Natural killer cell treated with Interleukin-12 subunit alpha and Interleukin-12 subunit beta and Interleukin-15 and Interleukin-18, amount 100 ng/mL, for 72 hours (primary cell): Measurements from ENCODE around the gene HAVCR1. TPM values are rescaled to one million over a fixed set of nuclear protein-coding genes. Genes with fewer than 3 reads are reported as not detected.
A peak's percentile ranks its signal among the peaks of the same experiment; 100 is the strongest.
"Not testable (repeated sequence)": the region's sequence is repeated elsewhere in the genome, so short reads cannot be mapped to it uniquely, and the experiment has no call there.

Source experiments
- ATAC-seq, 2 donors: fragments of 150-1000 bp; cut with Tn5 transposase in 1 of 2; sonication (Bioruptor Pico), chemical (Tn5 transposase) in 1 of 2; 2 replicates each; pipeline ENCODE4 v1.10.0; 2021
- DNase-seq: peaks from one replicate; pipeline ENCODE4 v3.0.0; 2022; ENCODE audit warnings: low spot score
- H3K27ac Mint-ChIP-seq, 2 donors: 1 replicate in 1 of 2; 2 replicates in 1 of 2; pipeline ENCODE4 v1.8.0; 2022; ENCODE audit warnings: mixed read lengths in 2 of 2, mild to moderate bottlenecking in 1 of 2, moderate library complexity in 1 of 2
- H3K27me3 Mint-ChIP-seq, 2 donors: 1 replicate in 1 of 2; 2 replicates in 1 of 2; pipeline ENCODE4 v1.8.0; 2022; ENCODE audit warnings: mixed read lengths in 2 of 2
- H3K36me3 Mint-ChIP-seq: one replicate; pipeline ENCODE4 v1.8.0; 2022; ENCODE audit warnings: mixed read lengths
- H3K4me1 Mint-ChIP-seq, 2 donors: 1 replicate in 1 of 2; 2 replicates in 1 of 2; pipeline ENCODE4 v1.8.0; 2022; ENCODE audit warnings: low read depth in 2 of 2, mixed read lengths in 2 of 2, mild to moderate bottlenecking in 1 of 2
- H3K4me3 Mint-ChIP-seq: one replicate; pipeline ENCODE4 v1.8.0; 2022; ENCODE audit warnings: mixed read lengths
- H3K9me3 Mint-ChIP-seq: 2 replicates; pipeline ENCODE4 v1.8.0; 2022; ENCODE audit warnings: mixed read lengths
- total RNA-seq, 2 donors: library from RNA; stranded (reverse); gene quantifications; one replicate each; pipeline ENCODE4 v1.2.3, GENCODE V29; 2022

HAVCR1 gene
- total RNA-seq, 2 donors from 2014 or later = 23.9 to 26.5 TPM

DNA sequence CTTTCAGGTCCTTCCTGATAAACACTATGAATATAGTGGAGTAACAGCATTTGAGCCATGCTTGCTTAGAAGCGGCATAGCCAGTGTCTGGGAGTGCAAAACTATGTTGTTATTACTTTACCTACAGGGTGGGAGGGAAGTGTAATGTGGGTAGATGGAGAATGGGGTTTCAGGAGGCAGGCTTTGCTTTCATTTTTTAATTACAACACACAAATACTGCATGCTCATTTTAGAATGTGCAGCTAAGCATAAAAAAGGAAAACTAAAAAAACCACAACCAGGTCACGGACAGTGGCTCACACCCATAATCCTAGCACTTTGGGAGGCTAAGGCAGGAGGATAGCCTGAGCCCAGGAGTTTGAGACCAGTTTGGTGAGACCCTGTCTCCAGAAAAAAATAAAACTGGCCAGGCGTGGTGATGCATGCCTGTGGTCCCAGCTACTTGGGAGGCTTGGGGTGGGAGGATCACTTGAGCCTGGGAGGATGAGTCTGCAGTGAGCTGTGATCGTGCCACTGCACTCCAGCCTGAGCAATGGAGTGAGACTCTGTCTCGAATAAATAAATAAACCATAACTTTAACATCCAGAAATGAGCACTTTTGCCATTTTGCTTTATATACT is 20.2 kb downstream of the HAVCR1 start:
- DNase-seq = no peak
- Mint-ChIP-seq H3K4me3 (peak overlapping the region; percentile 43), H3K9me3 (no peaks in the 10 kb centered on the region), H3K27me3 (no peaks in the 10 kb centered on the region), H3K36me3 (peaks cover 4% of the 10 kb centered on the region), H3K4me1 (peaks cover 23 to 30% of the 10 kb centered on the region in 2 donors), H3K27ac (peak overlapping the region; percentile 65 to 91)
- peak; percentile 71 to 72 for ATAC-seq

DNA sequence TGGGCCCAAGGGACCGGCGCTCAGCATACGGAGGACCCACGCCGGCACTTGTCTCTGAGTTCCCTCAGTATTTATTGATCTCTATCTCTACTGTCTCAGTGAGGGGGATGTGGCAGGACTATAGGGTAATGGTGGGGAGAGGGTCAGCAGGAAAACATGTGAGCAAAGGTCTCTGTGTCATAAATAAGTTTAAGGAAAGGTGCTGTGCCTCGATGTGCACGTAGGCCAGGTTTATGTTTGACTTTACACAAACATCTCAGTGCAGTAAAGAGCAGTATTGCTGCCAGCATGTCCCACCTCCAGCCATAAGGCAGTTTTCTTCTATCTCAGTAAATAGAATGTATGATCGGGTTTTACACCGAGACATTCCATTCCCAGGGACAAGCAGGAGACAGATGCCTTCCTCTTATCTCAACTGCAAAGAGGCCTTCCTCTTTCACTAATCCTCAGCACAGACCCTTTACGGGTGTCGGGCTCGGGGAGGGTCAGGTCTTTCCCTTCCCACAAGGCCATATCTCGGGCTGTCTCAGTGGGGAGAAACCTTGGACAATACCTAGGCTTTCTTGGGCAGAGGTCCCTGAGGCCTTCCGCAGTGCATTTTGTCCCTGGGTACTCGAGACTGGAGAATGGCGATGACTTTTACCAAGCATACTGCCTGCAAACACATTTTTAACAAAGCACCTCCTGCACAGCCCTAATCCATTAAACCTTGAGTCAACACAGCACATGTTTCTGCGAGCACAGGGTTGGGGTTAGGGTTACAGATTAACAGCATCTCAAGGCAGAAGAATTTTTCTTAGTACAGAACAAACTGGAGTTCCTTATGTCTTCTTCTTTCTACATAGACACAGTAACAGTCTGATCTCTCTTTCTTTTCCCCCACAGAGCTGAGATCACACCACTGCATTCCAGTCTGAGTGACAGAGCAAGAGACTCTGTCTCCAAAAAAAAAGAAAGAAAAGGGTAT is 24.5 kb downstream of the HAVCR1 start:
- not testable (repeated sequence) for H3K9me3 Mint-ChIP-seq, H3K4me3 Mint-ChIP-seq, H3K36me3 Mint-ChIP-seq, H3K27me3 Mint-ChIP-seq, DNase-seq, ATAC-seq
- peaks cover 55% of the 10 kb centered on the region in 2 donors for H3K4me1 Mint-ChIP-seq
- peak overlapping the region; percentile 91 to 97 for H3K27ac Mint-ChIP-seq

DNA sequence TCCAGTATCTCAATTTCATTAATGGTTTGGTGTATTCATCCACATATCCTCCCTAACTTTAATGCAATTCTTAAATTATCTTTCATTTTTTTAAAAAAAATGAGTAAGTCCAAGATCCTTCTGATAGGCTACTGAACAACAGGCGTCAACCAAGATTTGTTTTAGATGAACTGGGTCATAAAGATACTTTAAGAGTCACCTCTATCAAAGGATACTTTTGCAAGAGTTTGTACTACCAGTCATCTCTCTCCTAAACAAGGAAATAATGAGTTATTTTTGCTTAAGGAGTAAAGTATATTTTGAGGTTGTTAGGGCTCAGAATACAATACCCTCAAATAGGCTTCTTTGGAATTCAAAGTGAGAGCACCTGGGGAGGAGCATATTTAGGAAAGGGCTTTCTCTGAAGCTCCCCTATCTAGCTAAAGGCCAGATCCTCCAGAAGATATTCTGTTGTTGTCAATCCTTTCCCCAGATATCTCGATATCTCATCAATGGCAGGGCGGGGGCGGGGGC is 25.8 kb downstream of the HAVCR1 start:
- ATAC-seq = peak in 1 of 2 donors; percentile 25

DNA sequence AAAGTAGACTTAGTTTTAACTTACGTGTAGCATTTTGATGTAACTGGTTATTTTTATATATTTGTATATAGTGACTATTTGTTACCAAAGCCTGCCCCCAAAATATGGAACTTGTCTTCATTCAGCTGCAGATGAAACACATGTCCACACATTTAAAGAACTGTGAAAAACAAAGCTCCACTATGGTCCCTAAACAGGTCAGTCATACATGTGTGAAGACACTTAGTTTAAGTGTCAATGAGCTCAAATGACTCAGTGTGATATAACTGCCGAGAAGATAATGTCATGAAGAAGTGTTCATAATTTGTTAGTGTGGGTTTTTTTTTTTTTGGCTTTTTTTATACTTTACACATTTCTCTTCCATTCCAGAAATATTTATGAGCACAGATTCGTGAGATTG is 28.2 kb downstream of the HAVCR1 start:
- no peaks in the 10 kb centered on the region for H3K9me3 Mint-ChIP-seq
- peaks cover 61 to 62% of the 10 kb centered on the region in 2 donors for H3K4me1 Mint-ChIP-seq
- ATAC-seq (peak; percentile 93 to 94), DNase-seq (peak; percentile 64)
- H3K4me3 Mint-ChIP-seq = peak overlapping the region; percentile 61
- H3K27ac Mint-ChIP-seq = peak overlapping the region; percentile 91 to 97
- H3K36me3 Mint-ChIP-seq = no peaks in the 10 kb centered on the region
- H3K27me3 Mint-ChIP-seq = no peaks in the 10 kb centered on the region

More for the DNA sequence above, 25.8 kb downstream of the HAVCR1 start:
- H3K27me3 Mint-ChIP-seq = no peaks in the 10 kb centered on the region
- DNase-seq = no peak
- no peak overlapping the region for H3K4me3 Mint-ChIP-seq
- H3K36me3 Mint-ChIP-seq = peaks cover 4% of the 10 kb centered on the region
- no peaks in the 10 kb centered on the region for H3K9me3 Mint-ChIP-seq
- peak overlapping the region; percentile 91 to 97 for H3K27ac Mint-ChIP-seq
- H3K4me1 Mint-ChIP-seq = peaks cover 54 to 55% of the 10 kb centered on the region in 2 donors

DNA sequence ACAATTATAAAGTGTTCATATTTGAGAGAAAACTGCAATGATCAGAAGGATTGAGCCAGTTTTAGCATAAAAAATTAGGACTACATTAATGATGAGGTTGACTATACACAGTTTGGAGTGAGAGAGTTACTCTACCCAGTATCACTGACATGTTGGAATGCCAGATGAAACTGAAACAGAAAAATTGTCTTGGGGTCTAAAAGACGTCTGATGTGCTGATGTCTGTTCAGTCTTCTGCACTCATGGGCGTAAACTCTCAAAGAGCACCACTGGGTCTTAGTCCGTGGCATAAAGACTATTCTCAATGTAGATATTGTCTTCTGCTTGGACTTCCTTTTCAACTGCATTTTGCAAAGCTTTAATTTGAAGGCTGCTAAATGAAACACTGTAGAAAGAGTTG is 29.5 kb downstream of the HAVCR1 start:
- no peaks in the 10 kb centered on the region for H3K9me3 Mint-ChIP-seq
- no peaks in the 10 kb centered on the region for H3K27me3 Mint-ChIP-seq
- H3K27ac Mint-ChIP-seq = peak overlapping the region; percentile 91 to 97
- ATAC-seq (no peak), DNase-seq (no peak)
- peaks cover 64 to 68% of the 10 kb centered on the region in 2 donors for H3K4me1 Mint-ChIP-seq
- peak overlapping the region; percentile 61 for H3K4me3 Mint-ChIP-seq
- H3K36me3 Mint-ChIP-seq = peaks cover 8% of the 10 kb centered on the region

DNA sequence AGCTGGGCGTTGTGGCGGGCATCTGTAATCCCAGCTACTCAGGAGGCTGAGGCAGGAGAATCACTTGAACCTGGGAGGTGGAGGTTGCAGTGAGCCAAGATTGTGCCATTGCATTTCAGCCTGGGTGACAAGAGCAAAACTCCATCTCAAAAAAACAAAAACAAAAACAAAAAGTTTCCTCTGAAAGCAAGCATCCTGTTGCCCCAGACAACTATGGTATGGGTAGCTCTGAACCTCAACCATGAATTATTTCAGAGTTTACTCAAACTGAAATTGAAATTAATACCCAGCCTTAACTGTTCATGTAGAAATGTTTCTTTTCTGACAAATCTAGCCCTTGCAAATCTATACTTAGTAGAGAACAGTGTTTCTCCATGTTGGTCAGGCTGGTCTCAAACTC is 31.3 kb downstream of the HAVCR1 start:
- H3K27me3 Mint-ChIP-seq, DNase-seq, H3K9me3 Mint-ChIP-seq, H3K36me3 Mint-ChIP-seq: not testable (repeated sequence)
- peaks cover 66 to 78% of the 10 kb centered on the region in 2 donors for H3K4me1 Mint-ChIP-seq
- peak overlapping the region; percentile 38 for H3K4me3 Mint-ChIP-seq
- peak overlapping the region; percentile 89 to 91 for H3K27ac Mint-ChIP-seq
- ATAC-seq = peak; percentile 50 to 72

DNA sequence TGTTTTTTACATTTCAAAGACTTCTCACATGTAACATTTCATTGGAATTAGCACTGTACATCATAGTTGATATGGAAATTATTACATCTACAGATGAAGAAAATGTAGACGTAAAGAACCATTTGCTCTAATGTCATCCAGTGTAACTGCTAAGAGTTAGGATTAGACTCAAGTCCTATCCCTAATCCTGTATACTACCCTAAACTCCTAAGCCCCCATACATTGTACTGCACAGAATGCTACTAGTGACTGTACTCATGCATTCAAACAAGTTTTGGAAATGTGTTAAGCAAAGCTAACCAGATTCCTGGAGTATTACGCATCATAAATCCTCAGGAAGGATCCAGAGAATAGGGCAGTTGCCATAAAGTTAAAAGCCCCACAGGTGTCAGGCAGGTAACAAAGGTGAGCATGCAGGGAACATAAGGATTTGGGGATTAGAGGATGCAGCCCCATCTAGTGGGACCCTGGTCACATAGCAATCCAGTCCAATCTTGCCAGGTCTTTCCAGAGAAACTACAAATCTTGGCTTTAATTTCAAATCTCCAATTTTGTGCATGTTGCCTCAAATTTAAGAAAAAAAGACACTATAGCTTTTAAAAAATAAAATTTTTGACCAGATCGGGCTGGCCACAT is 32.0 kb downstream of the HAVCR1 start:
- peak overlapping the region; percentile 89 to 91 for H3K27ac Mint-ChIP-seq
- H3K9me3 Mint-ChIP-seq = no peaks in the 10 kb centered on the region
- peaks cover 13% of the 10 kb centered on the region for H3K36me3 Mint-ChIP-seq
- peaks cover 70 to 81% of the 10 kb centered on the region in 2 donors for H3K4me1 Mint-ChIP-seq
- DNase-seq = no peak
- peak overlapping the region; percentile 38 for H3K4me3 Mint-ChIP-seq
- H3K27me3 Mint-ChIP-seq = no peaks in the 10 kb centered on the region
- ATAC-seq = no peak

DNA sequence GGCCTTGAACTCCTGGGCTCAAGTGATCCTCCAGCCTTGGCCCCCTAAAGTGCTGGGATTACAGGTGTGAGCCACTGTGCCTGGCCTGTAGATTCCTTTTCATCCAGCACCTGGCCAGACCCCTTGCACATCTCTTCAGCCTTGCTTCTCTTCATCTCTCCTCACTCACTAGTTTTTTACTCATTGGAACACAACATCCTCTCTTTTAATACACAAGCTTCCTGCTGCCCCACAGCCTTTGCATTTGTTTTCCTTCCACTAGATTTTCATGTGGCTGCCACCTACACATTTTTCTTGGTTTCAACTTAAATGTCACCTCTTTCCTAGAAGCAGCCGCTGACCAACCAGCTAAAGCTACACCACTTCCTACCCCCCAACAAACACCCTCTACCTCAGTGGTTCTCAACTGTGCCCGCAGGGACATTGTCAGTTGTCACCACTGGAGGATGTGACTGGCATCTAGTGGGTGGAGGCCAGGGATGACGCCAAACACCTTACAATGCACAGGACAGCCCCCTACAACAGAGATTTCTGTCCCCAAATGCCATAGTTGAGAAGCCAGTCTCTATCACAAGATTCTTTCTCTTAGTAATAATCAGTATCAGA is 33.7 kb downstream of the HAVCR1 start:
- H3K27ac Mint-ChIP-seq = peak overlapping the region; percentile 89 to 91
- ATAC-seq (peak; percentile 94 to 96), DNase-seq (peak; percentile 95)
- no peaks in the 10 kb centered on the region for H3K27me3 Mint-ChIP-seq
- peaks cover 70 to 78% of the 10 kb centered on the region in 2 donors for H3K4me1 Mint-ChIP-seq
- no peaks in the 10 kb centered on the region for H3K9me3 Mint-ChIP-seq
- H3K4me3 Mint-ChIP-seq = peak overlapping the region; percentile 75
- H3K36me3 Mint-ChIP-seq = peaks cover 13% of the 10 kb centered on the region

DNA sequence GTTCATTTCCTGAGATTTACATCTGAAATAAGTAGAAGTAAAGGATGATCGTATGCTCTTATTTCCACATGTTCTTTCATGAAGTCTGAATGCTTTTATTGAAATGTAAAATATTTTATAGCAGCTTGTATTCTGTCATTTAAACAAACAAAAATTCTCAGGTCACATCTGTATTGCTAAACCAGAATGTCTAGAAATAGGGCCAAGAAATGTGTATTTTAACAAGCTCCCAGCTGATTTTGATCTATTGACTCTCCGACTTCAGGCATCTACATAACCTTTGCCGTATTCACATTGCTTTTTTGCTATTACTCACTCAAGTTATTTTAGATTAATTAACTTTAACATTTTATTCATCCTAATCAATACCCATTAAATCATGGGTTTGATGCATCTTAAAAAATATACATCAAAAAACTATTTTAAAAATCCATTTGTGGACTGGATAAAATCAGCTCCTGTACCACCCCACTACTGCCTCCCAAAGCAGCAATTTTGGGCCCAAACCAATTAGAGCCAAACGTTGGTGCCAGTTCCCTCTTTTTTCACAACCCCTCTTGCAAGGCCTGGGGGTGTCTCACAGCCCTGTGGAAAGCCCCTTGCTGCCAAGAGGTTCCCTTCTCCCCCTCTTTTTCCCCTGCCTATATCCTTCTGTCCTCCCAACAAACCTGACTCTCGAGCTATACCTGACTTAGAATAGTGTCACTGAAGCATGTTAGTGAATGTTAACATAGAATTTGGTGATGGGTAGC is 34.5 kb downstream of the HAVCR1 start:
- peaks cover 69 to 77% of the 10 kb centered on the region in 2 donors for H3K4me1 Mint-ChIP-seq
- H3K9me3 Mint-ChIP-seq = peaks cover 4% of the 10 kb centered on the region
- peaks cover 13% of the 10 kb centered on the region for H3K36me3 Mint-ChIP-seq
- peak overlapping the region; percentile 89 to 91 for H3K27ac Mint-ChIP-seq
- H3K4me3 Mint-ChIP-seq = peak overlapping the region; percentile 75
- H3K27me3 Mint-ChIP-seq = no peaks in the 10 kb centered on the region
- ATAC-seq (no peak), DNase-seq (peak; percentile 61)

DNA sequence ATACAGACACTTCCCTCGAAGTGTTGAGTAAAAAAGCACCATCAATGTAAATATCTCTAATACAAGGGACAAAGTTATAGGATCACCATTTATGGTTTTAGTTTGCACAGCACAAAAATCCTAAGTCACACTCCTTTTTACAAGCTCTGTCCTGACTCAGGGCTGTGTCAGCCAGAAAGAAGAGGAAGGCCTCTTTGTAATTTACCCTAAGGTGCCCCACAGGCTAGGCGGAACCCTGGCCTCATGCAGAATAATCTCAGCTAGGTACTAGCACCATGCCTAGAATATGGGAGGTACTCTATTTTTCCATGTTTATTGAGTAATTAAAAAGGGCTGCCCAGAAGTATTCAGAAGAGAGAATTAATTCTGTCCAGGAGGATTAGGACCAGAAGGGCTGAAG is 36.9 kb downstream of the HAVCR1 start:
- no peak for ATAC-seq
- Mint-ChIP-seq H3K27me3 (no peaks in the 10 kb centered on the region), H3K4me1 (peaks cover 59 to 71% of the 10 kb centered on the region in 2 donors), H3K9me3 (peaks cover 8% of the 10 kb centered on the region), H3K36me3 (peaks cover 21% of the 10 kb centered on the region), H3K27ac (peak overlapping the region; percentile 89 to 91), H3K4me3 (peak overlapping the region; percentile 60)
- no peak for DNase-seq

DNA sequence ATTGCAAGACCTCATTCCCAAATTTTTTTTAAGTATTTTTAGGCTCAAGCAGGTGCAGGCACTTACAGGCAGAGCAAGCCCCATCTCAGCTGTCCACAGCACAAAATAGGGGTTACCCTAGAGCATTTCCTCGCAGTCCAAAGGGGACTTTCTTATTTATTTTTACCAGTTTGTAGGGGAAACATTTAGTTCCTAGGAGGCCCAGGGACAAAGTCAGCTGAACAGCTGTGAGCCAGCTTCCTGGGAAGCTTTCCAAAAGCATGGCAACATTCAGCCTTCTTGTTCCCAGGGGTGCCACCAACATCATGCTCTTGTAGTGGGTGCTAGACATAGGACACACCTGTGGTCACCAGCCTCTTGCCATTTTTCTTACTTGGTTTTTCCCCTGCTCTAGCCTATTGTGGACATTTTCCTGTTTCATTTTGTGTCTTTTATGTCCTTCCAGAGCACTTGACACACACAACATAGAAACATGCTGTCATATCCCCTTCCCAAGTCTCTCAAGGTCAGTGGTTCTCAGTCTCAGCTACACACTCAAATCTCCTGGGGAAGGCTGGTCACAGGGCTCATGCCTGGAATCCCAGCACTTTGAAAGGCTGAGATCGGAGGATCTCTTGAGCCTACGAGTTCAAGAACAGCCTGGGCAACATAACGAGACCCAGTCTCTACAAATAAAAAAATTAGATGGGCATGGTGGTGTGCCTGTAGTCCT is 38.2 kb downstream of the HAVCR1 start:
- no peak for DNase-seq
- Mint-ChIP-seq H3K27me3 (no peaks in the 10 kb centered on the region), H3K27ac (peak overlapping the region; percentile 40 to 76), H3K36me3 (peaks cover 21% of the 10 kb centered on the region), H3K4me3 (peak overlapping the region; percentile 30), H3K4me1 (peaks cover 51 to 58% of the 10 kb centered on the region in 2 donors), H3K9me3 (peaks cover 8% of the 10 kb centered on the region)
- no peak for ATAC-seq

DNA sequence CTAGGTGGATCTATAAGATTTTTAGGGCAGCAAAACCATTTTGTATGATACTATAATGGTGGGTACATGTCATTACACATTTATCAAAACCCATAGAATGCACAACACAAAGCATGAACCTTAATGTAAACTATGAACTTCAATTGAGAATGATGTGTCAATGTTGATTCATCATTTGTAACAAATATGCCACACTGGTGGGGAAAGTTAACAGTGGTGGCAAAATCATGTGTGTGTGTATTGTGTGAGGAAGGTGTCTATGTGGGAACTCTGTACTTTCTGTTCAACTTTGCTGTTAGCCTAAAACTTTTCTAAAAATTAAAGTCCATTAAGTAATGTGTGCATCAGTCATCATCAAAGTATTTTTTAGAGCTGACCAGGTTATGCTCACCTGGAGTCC is 38.9 kb downstream of the HAVCR1 start:
- H3K9me3 Mint-ChIP-seq = peaks cover 8% of the 10 kb centered on the region
- peak overlapping the region; percentile 40 to 76 for H3K27ac Mint-ChIP-seq
- H3K4me1 Mint-ChIP-seq = peaks cover 45 to 51% of the 10 kb centered on the region in 2 donors
- H3K36me3 Mint-ChIP-seq = peaks cover 16% of the 10 kb centered on the region
- DNase-seq (no peak), ATAC-seq (peak in 1 of 2 donors; percentile 63)
- peak overlapping the region; percentile 23 for H3K4me3 Mint-ChIP-seq
- H3K27me3 Mint-ChIP-seq = no peaks in the 10 kb centered on the region
